ACC112 (cell line): ENCODE measurements around the gene MAPK8IP3.

ENCODE experiments used
- H2AFZ ChIP-seq: fragments of 200-600 bp; sonication (generic); one replicate; pipeline ENCODE4 v1.6.0; 2017; ENCODE audit warnings: antibody characterized with exemption, low read length; ENCODE audit not compliant: unreplicated experiment
- H3K27ac ChIP-seq: fragments of 200-600 bp; sonication (generic); 2 replicates; pipeline ENCODE4 v1.5.1; 2014; ENCODE audit warnings: low read depth, mild to moderate bottlenecking, antibody characterized with exemption, low read length, moderate library complexity
- H3K27me3 ChIP-seq: fragments of 200-600 bp; sonication (generic); 2 replicates; pipeline ENCODE4 v1.6.1; 2014; ENCODE audit warnings: mild to moderate bottlenecking, antibody characterized with exemption, low read length, moderate library complexity, mixed read lengths; ENCODE audit not compliant: insufficient read depth
- H3K36me3 ChIP-seq: fragments of 200-600 bp; sonication (generic); 2 replicates; pipeline ENCODE4 v1.6.1; 2016; ENCODE audit warnings: mild to moderate bottlenecking, antibody characterized with exemption, low read length, moderate library complexity, mixed read lengths; ENCODE audit not compliant: insufficient read depth
- H3K4me1 ChIP-seq: fragments of 200-600 bp; sonication (generic); one replicate; pipeline ENCODE4 v1.6.1; 2016; ENCODE audit warnings: low read length, mixed read lengths; ENCODE audit not compliant: insufficient read depth, unreplicated experiment, control insufficient read depth
- H3K4me3 ChIP-seq: fragments of 200-600 bp; sonication (generic); 2 replicates; pipeline ENCODE4 v1.5.1; 2014; ENCODE audit warnings: mild to moderate bottlenecking, low read depth, low read length
- H3K79me2 ChIP-seq: fragments of 200-600 bp; sonication (generic); one replicate; pipeline ENCODE4 v1.6.0; 2016; ENCODE audit warnings: low read length; ENCODE audit not compliant: control insufficient read depth, unreplicated experiment, insufficient read depth

The MAPK8IP3 gene

GRCh38 chr16:1775006-1775845, 69.2 kb downstream of the MAPK8IP3 start:
- H3K4me3 ChIP-seq, result no peak overlapping the region; the same call in 1 of the 2 replicates
- peaks cover 14% of the 10 kb centered on the region for H3K4me1 ChIP-seq
- H3K36me3 ChIP-seq, result no peaks in the 10 kb centered on the region
- no peak overlapping the region for H3K27ac ChIP-seq
- H2AFZ ChIP-seq, result no peak overlapping the region
- peaks cover 17% of the 10 kb centered on the region for H3K79me2 ChIP-seq
- H3K27me3 ChIP-seq, result no peaks in the 10 kb centered on the region

GRCh38 chr16:1775846-1776671, 70.1 kb downstream of the MAPK8IP3 start:
- Histone ChIP-seq H3K4me3 (no peak overlapping the region), H3K27me3 (no peaks in the 10 kb centered on the region), H2AFZ (no peak overlapping the region), H3K27ac (no peak overlapping the region), H3K36me3 (no peaks in the 10 kb centered on the region), H3K4me1 (peaks cover 13% of the 10 kb centered on the region), H3K79me2 (peaks cover 17% of the 10 kb centered on the region)

- H3K27ac ChIP-seq, result no peak overlapping the region
- H3K27me3 ChIP-seq, result no peaks in the 10 kb centered on the region
- no peaks in the 10 kb centered on the region for H3K36me3 ChIP-seq
- H3K4me1 ChIP-seq, result peaks cover 19% of the 10 kb centered on the region
- H3K4me3 ChIP-seq, result no peak overlapping the region
- peaks cover 17% of the 10 kb centered on the region for H3K79me2 ChIP-seq
- H2AFZ ChIP-seq, result no peak overlapping the region
These were observed 70.6 kb downstream of the MAPK8IP3 start for GRCh38 chr16:1776672-1776955.

- Histone ChIP-seq H3K27me3 (no peaks in the 10 kb centered on the region), H3K4me3 (no peak overlapping the region), H3K27ac (no peak overlapping the region), H3K79me2 (peaks cover 14% of the 10 kb centered on the region), H3K4me1 (peaks cover 16% of the 10 kb centered on the region), H3K36me3 (no peaks in the 10 kb centered on the region), H2AFZ (no peak overlapping the region)
These were observed 71.0 kb downstream of the MAPK8IP3 start for GRCh38 chr16:1776991-1777374.

GRCh38 chr16:1777375-1778199, 71.6 kb downstream of the MAPK8IP3 start:
- Histone ChIP-seq H3K4me3 (no peak overlapping the region), H3K27me3 (no peaks in the 10 kb centered on the region), H3K79me2 (peaks cover 8% of the 10 kb centered on the region), H2AFZ (no peak overlapping the region), H3K36me3 (no peaks in the 10 kb centered on the region), H3K4me1 (peaks cover 15% of the 10 kb centered on the region), H3K27ac (no peak overlapping the region)

GRCh38 chr16:1778200-1779179, 72.5 kb downstream of the MAPK8IP3 start:
- H2AFZ ChIP-seq, result no peak overlapping the region
- H3K4me3 ChIP-seq, result no peak overlapping the region
- no peak overlapping the region for H3K27ac ChIP-seq
- peaks cover 13% of the 10 kb centered on the region for H3K79me2 ChIP-seq
- H3K4me1 ChIP-seq, result peaks cover 15% of the 10 kb centered on the region
- no peaks in the 10 kb centered on the region for H3K36me3 ChIP-seq
- H3K27me3 ChIP-seq, result no peaks in the 10 kb centered on the region

- Histone ChIP-seq H3K27me3 (no peaks in the 10 kb centered on the region), H3K27ac (no peak overlapping the region), H3K4me1 (peaks cover 16% of the 10 kb centered on the region), H2AFZ (no peak overlapping the region), H3K4me3 (no peak overlapping the region), H3K36me3 (no peaks in the 10 kb centered on the region), H3K79me2 (peaks cover 18% of the 10 kb centered on the region)
These were observed 73.3 kb downstream of the MAPK8IP3 start for GRCh38 chr16:1779234-1779701.

- Histone ChIP-seq H3K4me1 (peaks cover 11% of the 10 kb centered on the region), H3K79me2 (peaks cover 18% of the 10 kb centered on the region), H3K27me3 (no peaks in the 10 kb centered on the region), H3K36me3 (no peaks in the 10 kb centered on the region), H3K27ac (no peak overlapping the region), H3K4me3 (no peak overlapping the region), H2AFZ (no peak overlapping the region)
These were observed 74.0 kb downstream of the MAPK8IP3 start for GRCh38 chr16:1779741-1780676.

- no peak overlapping the region for H2AFZ ChIP-seq
- H3K36me3 ChIP-seq, result no peaks in the 10 kb centered on the region
- H3K27me3 ChIP-seq, result no peaks in the 10 kb centered on the region
- peaks cover 25% of the 10 kb centered on the region for H3K79me2 ChIP-seq
- no peak overlapping the region for H3K27ac ChIP-seq
- peaks cover 11% of the 10 kb centered on the region for H3K4me1 ChIP-seq
- H3K4me3 ChIP-seq, result peak overlapping the region; percentile 92; the same call in 1 of the 2 replicates
These were observed 74.7 kb downstream of the MAPK8IP3 start for GRCh38 chr16:1780677-1781072.
